NCI-H2081 (cell line): ENCODE results near the gene TTC9.

Experiments
- DNase-seq, 2 experiments: peaks; one replicate each; lab custom pipeline; 2025; lab: John Stamatoyannopoulos, UW

TTC9 gene

DNA sequence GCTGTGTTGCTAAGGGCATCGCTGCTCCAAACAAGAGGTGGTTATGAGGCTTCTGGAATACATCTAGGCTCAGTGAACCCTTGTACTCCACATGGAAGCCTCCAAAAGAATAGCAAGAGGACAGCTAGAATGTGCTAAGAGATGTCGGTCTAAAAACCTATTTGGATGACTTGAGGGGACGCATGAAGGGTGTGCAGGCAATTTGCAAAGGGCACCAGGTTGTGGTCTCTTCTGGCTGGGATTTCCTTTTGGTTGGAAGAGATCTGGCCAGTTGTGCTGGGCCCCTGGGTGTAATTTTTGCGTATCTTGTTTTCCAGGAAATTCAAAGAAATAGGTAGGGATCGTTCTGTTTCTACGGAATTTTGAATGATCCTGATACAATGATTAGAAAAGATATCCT, 4.2 kb downstream of the TTC9 start:
- no peak for DNase-seq

DNA sequence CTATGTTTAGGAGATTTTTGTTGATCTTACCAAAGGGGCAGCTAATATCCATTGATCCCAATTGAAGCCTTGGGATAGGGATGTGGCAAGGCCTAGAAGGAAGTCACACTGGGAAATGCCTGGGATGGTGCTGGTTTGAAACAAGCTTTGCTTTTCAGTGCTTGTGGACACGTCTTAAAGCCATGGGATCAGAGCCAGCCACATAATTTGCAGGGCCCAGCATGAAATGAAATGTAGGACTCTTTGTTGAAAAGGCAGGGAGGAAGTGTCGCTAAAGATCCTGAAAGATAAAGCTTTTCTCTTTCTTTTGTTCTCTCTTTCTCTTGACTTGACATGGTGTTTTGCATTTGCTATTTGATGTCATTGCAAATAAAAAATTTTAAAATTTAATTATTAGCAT, 5.0 kb downstream of the TTC9 start:
- peak in 1 of 2 experiments; percentile 36 for DNase-seq

DNA sequence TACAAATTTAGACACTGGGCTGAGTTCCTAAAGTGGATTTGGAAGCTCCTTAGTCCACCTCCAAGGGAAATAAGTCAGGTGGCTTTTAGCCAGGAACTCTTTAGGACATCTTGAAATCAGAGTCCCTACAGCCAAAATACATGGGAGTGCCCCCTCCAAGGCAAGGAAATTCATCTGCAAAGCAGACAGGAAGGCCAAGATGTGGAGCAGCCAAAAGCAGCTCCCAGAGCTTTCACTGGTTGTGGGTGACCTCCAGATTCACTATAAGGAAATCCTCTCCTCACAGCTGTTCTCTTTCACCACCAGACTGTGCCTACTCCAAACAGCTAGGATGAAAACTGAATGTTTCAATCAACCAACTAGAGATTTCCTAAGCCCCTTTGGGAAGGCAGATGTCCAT, 6.6 kb downstream of the TTC9 start:
- no peak for DNase-seq

DNA sequence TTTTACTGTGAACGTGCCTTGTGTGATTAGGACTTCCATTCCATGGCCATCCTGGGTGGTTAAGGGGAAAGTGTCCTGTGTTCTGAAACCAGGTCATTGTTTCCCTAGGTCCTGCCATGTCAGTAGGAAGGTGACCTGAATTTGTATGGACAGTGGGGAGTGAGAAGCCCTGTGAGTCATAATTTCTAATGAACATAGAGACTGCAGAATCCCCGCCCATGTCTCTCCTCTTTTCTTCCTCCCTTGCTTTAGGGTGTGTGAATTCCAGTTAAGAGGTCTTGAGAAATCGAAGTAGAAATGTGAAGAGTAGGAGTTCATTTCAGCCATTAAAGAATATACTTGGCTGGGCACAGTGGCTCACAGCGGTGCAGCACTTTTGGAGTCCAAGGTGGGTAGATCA, 8.1 kb downstream of the TTC9 start:
- no peak for DNase-seq

DNA sequence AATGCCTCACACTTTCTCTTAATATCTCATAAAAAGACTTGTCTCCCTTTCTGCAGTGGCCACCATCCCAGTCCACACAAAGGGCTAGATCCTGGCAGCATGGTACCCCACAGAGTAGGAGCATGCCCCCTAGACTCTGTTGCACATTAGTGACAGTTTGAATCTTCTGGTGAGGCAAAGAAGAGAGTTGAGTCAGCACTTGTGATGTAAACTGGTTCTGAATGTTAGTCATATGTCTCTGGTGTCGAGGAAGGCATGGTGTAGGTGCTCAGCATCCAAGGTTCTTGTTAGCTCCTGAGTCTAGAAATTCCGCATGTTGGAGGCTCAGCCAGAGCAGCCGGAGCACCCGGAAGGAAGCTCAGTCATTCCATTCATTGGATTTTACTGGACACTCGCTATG, 9.8 kb downstream of the TTC9 start:
- DNase-seq = no peak

DNA sequence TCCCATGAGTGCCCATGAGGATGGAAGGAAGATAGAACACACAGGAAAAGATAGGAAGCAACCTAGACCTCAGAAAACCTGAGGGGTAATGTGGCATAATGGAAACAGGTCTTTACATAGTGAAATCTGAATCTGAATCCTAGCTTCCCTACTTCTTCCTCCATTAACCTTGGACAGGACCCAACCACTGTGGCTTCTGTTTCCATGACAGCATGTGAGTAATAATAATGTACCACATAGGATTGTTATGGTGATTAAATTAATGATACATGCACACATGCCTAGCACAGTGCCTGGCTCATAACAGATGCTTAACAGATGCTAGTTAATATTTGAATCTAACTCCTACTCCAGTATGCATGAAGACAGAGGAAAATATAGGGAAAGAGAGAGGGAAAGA, 11.2 kb downstream of the TTC9 start:
- DNase-seq = no peak

DNA sequence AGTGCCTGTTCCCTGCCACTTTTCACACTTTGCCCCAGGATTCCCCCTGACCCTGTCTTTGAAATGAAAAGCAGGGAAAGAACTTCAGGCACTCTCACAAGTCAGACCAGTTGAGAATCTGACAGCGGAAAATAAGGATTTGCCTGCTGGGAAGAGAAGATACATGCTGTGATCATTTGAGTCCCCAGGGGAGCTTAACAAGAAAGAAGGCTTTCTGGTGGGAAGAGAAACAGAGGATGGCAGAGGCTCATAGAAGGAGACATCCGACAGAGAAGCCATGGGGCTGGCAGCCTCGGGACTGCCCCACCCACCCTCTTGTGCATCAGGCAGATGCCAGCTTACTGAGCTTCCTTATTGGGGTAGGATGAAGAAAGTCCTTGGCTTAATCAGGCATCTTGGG, 11.9 kb downstream of the TTC9 start:
- no peak for DNase-seq

DNA sequence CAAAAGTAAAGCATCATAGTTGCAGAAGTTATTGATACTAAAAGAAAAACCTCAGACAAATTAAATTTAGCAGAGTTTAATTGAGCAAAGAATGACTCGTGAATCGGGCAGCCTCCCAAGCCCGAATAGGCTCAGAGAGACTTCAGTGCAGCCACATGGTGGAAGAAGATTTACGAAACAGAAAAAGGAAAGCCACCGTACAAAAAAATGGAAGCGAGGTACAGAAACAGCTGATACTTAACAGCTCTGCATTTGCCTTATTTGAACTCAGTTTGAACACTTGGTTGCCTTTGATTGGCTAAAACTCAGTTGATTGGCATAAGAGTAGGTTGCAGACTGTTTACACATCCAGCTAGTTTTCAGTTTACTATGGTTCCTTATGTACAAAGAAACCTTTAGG, 12.9 kb downstream of the TTC9 start:
- no peak for DNase-seq

DNA sequence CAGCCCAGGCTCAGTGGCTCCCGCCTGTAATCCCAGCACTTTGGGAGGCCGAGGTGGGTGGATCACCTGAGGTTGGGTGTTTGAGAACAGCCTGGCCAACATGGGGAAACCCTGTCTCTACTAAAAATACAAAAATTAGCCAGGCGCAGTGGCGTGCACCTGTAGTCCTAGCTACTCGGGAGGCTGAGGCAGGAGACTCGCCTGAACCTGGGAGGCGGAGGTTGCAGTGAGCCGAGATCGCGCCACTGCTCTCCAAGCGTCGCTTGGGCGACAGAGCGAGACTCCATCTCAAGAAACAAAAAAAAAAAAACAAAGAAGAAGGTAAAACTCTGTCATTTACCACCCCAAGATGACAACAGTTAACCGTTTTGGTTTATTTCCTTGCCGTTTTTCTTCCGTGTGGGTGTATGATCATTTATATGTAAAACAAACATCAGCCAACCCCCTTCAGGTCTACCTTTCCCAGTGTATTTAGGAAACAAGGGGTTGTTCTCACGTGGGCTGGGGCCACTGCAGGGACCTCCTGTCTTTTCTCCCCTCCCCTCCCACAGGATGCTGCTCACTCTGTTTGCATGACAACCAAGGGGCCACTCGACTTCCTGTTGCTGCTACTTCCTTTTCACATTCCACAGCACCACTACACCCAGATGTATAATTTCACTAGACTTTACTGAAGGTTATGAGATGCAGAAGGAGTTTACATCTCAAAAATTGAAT, 13.6 kb downstream of the TTC9 start:
- DNase-seq = no peak

DNA sequence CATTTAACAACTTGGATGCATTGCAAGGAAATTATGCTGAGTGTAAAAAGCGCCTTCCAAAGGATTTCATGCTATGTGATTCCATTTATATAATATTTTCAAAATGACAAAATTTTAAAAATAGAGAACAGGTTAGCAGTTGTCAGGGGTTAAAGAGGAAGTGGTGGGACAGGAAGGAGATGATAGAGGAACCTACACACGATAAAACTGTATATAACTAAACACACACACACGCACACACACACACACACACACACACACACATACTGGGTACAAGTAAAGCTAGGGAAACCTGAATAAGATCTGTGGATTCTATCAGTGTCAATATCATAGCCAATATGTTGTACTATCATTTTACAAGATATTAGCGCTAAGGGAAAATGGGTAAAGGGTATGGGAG, 17.2 kb downstream of the TTC9 start:
- DNase-seq = no peak

DNA sequence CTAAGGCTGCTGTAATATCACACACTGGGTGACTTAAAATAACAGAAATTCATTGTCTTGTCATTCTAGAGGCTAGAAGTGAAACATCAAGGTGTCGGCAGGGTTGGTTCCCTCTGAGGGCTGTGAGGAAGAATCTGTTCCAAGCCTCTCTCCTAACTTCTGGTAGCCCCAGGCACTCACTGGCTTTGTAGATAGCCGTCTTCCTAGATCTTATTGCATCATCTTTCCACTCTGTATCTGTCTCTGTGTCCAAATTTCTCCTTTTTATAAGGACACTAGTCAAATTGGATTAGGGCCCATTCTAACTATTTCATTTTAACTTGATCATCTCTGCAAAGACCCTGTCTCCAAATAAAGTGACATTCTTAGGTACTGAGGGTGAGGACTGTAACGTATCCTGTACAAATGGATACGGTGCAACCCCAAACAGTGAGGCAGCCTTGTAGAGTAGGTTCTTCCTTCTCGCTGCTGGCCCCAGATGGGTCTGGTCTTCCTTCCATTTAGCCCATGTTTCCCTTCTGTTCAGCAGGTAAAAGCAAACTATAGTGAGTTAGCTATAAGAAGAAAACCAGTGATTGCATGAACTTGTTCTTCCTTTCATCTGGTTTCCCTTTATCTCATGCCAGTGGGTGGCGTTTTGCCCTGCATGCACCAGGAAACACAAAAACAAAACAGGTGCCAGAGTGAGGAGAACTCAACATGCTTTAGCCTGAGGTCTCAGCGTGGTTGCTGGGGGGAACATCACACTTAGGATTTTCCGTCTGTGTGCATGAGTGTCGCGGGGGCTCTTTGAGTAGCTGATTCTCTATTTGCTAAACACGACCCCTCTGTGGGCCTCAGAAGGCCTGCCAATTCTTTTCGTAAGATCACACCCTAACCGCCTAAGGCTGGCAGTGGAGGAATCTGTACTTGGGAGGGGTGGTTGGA, 19.5 kb downstream of the TTC9 start:
- DNase-seq = peak in 1 of 2 experiments; percentile 23

DNA sequence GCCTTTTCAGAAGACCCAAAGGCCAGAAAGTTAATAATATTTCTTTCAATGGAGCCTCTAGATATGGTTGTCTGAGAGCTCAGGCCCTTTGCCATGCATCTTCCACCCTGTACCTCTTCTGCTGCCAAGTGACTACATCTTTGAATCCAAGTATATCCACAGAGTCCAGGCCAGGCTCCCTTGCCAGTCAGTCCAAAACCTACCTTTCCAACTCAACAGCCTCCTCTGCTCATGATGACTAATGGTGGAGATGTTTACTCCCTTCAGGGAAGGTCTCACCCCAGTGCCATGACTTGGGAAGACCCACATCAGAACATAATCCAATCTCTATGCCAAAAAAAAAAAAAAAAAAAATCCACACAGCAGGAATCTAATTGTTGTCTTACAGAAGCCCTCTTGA, 20.4 kb downstream of the TTC9 start:
- no peak for DNase-seq

DNA sequence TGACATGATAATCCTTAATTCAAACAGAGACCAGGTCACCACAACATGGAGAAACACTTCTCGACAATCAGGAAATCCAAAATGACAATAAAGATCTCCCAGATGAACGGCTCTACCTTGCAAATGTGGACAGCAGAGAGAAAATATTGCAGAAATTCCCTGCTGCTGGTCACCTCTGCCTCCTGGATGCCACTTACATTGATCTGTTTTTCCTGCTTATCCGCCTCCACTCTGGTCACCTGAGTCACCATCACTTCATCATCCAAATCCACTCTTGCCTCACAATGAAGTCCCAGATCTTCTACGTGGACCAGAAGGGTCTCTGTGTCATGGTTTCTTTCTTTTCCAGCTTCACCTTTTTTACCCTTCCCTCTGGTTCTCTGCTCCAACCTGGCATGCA, 21.1 kb downstream of the TTC9 start:
- no peak for DNase-seq

DNA sequence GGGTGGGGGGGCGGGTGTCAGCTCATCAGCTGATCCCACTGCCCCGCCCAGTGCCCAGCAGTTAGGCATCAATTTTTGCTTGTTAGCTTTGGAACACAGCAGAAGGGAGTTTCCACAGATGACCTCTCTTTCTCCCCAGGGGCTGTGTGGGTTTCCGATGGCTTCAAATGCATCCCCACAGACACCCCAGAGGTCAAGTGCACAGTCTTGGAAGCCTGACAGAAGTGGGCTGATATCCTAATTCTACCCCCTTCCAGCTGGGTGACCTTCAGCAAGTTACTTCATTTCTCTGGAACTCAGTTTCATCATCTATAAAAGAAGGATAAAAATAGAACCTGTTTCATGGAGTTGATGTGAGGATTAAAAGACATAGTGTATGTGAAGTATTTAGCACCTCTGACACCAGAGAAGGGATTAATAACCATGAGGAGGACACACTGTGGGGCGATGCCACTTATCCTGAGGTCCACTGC, 22.0 kb downstream of the TTC9 start:
- no peak for DNase-seq

DNA sequence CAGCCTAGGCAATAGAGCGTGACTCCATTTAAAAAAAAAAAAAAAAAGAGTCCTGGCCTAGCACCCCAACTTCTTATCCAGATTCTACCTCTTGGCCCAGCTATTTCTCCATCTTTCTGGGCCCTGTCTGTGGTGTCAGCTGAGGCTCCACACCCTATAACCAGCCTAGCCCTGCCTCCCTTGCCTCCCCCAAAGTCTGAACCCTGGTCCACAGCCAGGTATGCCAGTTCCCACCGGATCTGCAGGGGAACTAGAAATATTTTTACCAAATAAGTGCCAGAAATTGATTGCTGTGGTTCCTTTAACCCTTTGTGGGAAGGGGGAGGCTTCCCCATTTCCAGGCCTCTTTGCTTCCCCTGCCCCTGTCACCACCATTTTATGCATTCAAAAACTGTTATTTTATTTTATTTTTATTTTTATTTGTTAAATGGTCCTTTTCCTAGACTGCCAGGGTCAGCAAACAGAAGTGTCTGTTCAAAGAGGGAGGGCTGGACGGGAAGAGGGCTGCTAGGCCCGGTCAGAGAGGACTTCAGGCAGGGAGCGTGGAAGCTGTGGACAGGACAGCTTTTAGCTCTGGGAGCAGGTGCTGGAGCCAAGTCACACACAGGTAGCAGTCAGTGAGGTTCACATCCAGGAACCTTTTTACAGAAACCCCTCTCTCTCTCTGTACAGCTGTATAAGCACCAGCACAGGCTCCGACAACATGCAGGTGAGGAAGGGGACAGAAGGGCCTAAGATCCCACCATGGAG, 23.2 kb downstream of the TTC9 start:
- no peak for DNase-seq

DNA sequence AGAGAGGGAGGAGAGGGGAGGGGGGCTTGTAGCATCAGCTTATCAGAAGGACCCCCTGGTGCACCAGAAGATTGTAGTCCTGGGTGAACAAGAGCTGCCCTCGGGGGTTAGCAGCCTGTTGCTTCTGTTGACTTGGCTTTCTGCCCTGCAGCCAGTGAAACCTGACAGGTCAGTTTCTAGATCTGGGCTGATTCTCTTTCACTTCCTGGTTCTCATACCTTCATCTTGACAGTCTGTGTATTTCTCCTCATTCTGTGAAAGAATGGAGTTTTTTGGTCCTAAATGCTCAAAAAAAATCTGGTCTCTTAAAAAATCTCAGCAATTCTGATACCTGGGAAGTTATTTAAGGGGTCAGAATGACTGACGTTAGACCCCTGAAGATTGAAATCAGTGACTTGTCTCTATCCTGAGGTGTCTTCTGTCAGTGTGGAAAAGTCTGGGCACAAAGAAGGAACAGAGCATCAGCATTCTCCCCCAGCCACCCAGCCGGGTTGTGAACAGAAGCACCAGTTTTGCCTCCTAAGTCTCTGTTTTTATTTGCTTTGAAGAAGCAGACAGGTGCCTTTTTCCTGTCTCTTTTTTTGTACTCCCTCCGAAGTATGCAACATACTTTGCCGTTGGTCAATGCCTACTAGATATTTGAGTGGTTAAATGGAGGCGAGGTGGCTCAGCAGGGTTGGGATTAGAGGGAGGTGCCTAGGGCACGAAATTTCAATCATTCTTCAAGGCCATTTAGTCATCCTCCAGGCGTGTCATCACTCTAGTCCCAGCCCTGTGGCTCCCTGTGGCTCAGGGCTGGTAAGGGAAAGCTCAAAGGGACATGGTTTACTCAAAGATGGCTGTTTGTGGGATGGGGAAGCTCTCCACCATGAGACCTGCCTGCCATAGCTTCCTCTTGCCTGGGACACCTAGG, 24.0 kb downstream of the TTC9 start:
- peak; percentile 17 to 64 for DNase-seq

DNA sequence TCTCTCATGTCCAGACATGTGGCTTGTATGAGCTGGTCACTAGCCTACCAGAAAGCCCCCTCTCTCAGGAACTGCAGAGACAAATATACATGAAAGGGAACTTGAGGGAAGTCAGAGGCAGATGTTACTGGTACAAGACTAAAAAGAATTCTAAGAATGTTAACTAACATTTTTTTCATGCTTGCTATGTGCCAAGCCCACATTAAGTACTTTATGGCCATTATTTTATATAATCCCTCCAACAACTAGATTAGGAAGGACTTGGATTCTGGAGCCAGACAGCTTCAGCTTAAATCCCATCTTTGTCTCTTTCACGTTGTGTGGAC, 24.6 kb downstream of the TTC9 start:
- no peak for DNase-seq

DNA sequence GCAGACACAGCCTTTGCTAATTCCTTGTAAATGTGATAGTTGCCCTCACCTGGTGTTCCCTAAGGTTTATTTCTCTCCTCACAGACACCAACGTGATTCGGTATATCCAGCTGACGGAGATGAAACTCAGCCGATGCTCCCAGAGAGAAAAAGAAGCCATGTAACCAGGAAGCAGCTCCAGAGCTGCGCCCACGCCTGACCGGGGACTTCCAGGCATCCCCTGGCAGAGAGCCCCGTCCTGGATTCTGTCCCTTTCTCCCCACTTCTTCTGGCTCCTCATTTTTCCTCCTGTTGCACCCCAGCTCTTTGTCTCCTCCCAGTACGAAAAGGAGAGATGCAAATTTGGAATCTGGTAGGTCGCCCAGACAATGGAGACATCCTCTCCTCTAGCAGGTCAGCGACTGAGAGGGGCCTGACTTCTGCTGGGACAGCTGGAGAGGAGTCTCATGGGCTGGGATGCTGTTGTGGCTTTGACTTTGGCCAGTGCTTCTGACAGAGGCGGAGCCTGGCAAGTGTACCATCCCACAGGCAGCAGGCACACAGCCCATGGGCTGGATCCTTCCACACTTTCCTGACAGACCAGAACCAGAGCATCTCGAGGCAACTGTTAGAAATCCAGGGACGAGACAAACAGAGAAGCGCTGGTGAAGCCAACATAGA, 29.4 kb downstream of the TTC9 start:
- DNase-seq = no peak

DNA sequence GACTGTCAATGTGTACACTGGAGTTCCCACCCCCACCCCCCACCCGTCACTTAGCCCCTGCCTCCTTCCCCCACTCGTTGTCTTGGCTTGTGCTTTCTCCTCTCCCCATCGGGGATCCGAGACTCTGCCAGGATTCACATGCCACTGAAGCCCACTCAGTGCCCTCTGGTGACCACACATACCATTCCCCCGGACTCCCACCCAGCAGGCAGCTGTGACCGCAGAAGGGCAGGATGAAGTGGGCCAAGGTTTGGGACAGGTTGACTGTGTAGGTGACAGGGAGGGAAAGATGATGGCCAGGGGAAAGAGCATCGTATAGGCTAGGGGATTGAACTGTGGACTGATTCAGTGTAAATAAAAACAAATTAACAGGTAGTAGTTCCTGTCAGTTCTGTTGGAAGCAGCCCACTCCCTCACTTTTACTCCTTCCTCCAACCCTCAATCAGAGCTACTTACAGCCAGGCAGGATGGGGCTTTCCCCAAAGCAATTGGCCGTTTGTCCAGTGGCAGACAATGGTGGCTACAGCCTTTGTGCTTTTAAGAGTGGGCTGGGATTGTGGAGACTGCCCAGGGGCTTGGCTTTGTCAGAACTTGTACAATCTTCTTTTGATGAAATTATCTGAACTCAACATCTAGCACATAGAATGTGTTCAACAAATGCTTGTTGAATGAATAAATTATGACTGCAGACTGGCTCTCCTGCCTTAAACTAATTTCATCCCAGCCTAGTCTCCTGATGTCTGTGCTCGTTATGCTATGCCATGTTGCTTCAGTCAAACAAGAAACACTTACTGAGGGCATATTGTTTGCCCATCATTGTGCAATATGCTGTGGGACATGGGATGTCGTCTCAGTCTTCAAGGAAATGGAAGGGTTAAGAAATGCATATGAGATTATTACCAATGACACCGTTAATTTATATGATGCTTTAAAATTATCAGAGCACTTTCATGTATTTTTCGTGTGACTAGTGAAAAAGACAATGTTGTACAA, 30.2 kb downstream of the TTC9 start:
- DNase-seq = no peak

DNA sequence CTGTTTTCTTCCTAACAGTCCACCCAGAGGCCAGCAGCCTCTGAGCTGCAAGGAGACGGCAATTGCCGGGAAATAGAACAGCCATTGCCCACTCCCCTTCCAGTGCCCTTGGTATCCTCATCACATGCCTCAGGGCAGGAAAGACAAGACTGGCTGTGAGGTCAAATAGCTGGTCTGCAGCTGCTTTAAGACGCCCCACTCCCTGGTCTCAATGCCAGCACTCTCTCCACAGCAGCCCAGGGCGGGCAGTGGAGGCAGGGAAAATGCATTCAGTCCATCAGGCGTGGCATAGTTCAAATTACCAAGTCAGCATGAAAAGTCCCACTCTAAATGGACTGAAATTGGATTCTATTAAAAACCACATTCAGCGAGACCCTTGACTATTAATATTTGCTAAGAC, 35.6 kb downstream of the TTC9 start:
- DNase-seq = no peak
